Chondrocyte (in vitro differentiated cells): Measurements from ENCODE around the gene CCDC136. TPM values are rescaled to one million over a fixed set of nuclear protein-coding genes. Genes with fewer than 3 reads are reported as not detected.

ENCODE experiments used
- DNase-seq: peaks from one replicate; pipeline ENCODE4 v3.0.0; 2021; ENCODE audit warnings: mixed read lengths, low spot score
- H3K27ac Mint-ChIP-seq: one replicate; pipeline ENCODE4 v1.8.0; 2021; ENCODE audit warnings: mild to moderate bottlenecking, moderate library complexity, mixed read lengths; ENCODE audit not compliant: unreplicated experiment
- H3K27me3 Mint-ChIP-seq: 2 replicates; pipeline ENCODE4 v1.8.0; 2021; ENCODE audit warnings: low read depth, mixed read lengths
- H3K36me3 Mint-ChIP-seq: 2 replicates; pipeline ENCODE4 v1.8.0; 2021; ENCODE audit warnings: low read depth, mixed read lengths
- H3K4me1 Mint-ChIP-seq: 2 replicates; pipeline ENCODE4 v1.8.0; 2021; ENCODE audit warnings: low read depth, mild to moderate bottlenecking, mixed read lengths
- H3K4me3 Mint-ChIP-seq: one replicate; pipeline ENCODE4 v1.8.0; 2021; ENCODE audit warnings: mild to moderate bottlenecking, moderate library complexity, mixed read lengths; ENCODE audit not compliant: unreplicated experiment
- H3K9me3 Mint-ChIP-seq: 2 replicates; pipeline ENCODE4 v1.8.0; 2021; ENCODE audit warnings: low read depth, mixed read lengths
- total RNA-seq: library from RNA; stranded (reverse); gene quantifications from 3 replicates; pipeline ENCODE4 v1.2.1, GENCODE V29; 2021
- TF ChIP-seq, protein P1 (sequence below): fragments of 200-600 bp; sonication (generic); IDR thresholded peaks from 2 replicates; pipeline ENCODE4 v1.5.0; 2021; ENCODE audit warnings: antibody characterized with exemption, mild to moderate bottlenecking, moderate library complexity

Gene CCDC136
- total RNA-seq, 1 donor from 2014 or later, result 8.5 TPM

DNA sequence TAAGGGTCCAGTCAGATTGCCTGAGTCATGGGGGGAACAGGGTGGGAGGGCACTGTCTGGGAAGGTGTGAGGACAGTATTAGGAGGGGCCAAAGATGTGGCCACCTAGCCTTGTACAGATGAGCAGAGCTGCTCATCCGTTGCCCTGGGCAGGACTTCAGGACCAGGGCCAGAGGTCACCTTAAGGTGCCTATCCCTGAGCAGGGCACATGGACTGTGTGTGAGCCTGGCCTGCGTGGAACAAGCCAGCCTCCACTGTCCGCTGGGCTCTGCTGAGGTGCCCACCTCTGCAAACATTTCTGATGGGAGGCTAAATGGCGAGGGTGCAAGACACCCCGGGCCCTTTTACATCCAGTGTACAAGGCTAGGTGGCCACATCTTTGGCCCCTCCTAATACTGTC is 12.8 kb upstream of the CCDC136 start:
- no peak for DNase-seq
- TF ChIP-seq, protein P1, sequence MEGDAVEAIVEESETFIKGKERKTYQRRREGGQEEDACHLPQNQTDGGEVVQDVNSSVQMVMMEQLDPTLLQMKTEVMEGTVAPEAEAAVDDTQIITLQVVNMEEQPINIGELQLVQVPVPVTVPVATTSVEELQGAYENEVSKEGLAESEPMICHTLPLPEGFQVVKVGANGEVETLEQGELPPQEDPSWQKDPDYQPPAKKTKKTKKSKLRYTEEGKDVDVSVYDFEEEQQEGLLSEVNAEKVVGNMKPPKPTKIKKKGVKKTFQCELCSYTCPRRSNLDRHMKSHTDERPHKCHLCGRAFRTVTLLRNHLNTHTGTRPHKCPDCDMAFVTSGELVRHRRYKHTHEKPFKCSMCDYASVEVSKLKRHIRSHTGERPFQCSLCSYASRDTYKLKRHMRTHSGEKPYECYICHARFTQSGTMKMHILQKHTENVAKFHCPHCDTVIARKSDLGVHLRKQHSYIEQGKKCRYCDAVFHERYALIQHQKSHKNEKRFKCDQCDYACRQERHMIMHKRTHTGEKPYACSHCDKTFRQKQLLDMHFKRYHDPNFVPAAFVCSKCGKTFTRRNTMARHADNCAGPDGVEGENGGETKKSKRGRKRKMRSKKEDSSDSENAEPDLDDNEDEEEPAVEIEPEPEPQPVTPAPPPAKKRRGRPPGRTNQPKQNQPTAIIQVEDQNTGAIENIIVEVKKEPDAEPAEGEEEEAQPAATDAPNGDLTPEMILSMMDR, result no peak
- Mint-ChIP-seq H3K36me3 (peaks cover 15% of the 10 kb centered on the region), H3K4me1 (peaks cover 23% of the 10 kb centered on the region), H3K27me3 (no peaks in the 10 kb centered on the region), H3K27ac (no peak overlapping the region), H3K9me3 (peaks cover 20% of the 10 kb centered on the region), H3K4me3 (no peak overlapping the region)

DNA sequence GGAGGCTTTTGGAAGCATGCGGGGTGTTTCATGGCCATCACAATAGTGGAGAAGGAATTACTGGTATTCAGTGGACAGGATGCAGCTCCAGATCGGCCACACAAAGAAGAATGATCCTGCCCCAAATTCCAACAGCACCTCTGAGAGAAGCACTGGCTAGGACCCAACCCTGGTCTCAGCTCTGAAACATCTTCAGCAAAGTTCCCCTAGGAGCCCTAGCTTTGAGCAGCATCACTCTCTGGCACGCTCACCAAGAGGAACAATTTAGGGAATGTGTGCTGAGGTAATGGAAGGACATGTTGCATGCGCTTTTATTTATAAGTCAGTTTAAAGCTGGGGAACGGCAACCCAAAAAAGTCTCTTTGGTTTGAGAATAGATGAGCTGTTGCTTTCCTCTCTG is 10.6 kb upstream of the CCDC136 start:
- TF ChIP-seq, protein P1, result no peak
- DNase-seq, result no peak
- Mint-ChIP-seq H3K4me1 (peaks cover 23% of the 10 kb centered on the region), H3K27ac (no peak overlapping the region), H3K36me3 (peaks cover 6% of the 10 kb centered on the region), H3K9me3 (peaks cover 22% of the 10 kb centered on the region), H3K27me3 (no peaks in the 10 kb centered on the region), H3K4me3 (no peak overlapping the region)

DNA sequence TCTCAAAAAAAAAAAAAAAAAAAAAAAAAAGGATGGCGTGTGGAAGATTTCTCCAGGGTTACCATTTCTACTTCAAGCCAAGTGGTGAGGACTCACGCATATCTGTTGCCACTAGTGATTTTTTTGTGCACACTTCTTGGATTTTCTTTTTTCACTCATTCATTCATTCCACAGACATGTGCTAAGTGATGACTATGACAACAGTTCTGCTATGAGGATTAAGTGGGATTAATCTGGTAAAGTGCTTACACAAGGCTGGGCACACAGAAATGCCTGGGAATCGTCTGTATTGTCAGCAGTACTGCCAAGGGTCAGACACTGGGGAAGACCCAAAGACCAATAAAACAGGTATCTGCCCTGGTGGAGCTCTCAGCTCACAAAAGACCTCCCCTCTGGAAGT is 9.9 kb upstream of the CCDC136 start:
- H3K27me3 Mint-ChIP-seq, result no peaks in the 10 kb centered on the region
- peaks cover 18% of the 10 kb centered on the region for H3K4me1 Mint-ChIP-seq
- TF ChIP-seq, protein P1, result no peak
- peaks cover 7% of the 10 kb centered on the region for H3K36me3 Mint-ChIP-seq
- peaks cover 19% of the 10 kb centered on the region for H3K9me3 Mint-ChIP-seq
- no peak overlapping the region for H3K4me3 Mint-ChIP-seq
- DNase-seq, result no peak
- H3K27ac Mint-ChIP-seq, result no peak overlapping the region

DNA sequence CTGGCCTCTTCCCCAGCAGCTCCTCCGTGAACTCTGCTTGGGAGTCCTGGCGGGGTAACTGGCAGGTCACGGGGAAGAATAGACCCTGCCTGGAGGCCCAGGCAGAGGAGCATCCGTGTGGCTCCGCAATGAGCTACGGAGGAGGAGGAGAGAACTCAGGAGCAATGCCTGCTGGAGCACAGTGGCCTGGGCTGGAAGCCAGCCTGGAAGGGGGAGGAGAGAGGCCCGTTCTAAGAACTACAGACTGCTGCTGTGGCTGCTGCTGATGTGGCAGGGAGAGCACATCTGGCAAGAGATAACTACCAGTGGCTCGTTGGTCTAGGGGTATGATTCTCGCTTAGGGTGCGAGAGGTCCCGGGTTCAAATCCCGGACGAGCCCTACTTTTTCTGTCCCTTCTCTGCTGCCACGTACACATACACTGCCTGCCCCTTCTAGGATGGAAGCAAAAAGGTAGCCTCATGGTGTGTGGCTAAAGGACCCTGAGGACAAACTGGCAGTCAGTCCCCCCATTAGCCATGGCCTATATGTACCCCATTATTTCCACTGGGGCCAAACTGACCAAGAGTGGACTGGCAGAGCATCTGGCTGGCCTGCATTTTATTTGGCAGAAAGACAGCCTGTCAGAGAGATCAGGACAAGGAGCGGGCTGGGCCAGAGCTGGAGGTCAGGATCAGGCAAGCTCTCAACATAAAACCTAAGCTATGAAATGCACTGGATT is 8.5 kb upstream of the CCDC136 start:
- H3K4me1 Mint-ChIP-seq, result peaks cover 7% of the 10 kb centered on the region
- DNase-seq, result no peak
- no peak overlapping the region for H3K4me3 Mint-ChIP-seq
- H3K9me3 Mint-ChIP-seq, result peaks cover 4% of the 10 kb centered on the region
- H3K27ac Mint-ChIP-seq, result peak overlapping the region; percentile 55
- peaks cover 2% of the 10 kb centered on the region for H3K36me3 Mint-ChIP-seq
- TF ChIP-seq, protein P1, result no peak
- H3K27me3 Mint-ChIP-seq, result peaks cover under 1% of the 10 kb centered on the region

DNA sequence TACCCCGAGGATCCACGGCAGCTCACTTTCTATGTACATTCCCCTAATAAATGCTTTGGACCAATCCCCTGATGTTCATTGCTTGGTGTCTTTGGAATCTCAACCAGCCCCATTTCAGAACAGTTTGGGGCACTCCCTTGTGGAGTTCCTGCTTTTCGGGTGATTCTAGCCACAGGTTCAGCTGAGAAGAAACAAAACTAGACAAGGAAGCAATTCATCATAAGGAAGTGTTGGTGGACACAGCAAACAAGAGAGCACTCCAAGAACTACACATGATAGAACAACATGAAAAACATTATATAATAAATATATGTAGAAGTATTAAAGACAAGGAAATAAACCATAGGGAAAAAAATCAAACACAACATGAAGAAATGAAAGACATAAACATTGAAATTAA is 6.0 kb upstream of the CCDC136 start:
- peaks cover 2% of the 10 kb centered on the region for H3K27me3 Mint-ChIP-seq
- H3K9me3 Mint-ChIP-seq, result peaks cover 4% of the 10 kb centered on the region
- H3K4me1 Mint-ChIP-seq, result peaks cover 11% of the 10 kb centered on the region
- no peak for DNase-seq
- H3K36me3 Mint-ChIP-seq, result peaks cover 2% of the 10 kb centered on the region
- TF ChIP-seq, protein P1, result no peak
- no peak overlapping the region for H3K4me3 Mint-ChIP-seq
- H3K27ac Mint-ChIP-seq, result no peak overlapping the region
